Activated CD8-positive, alpha-beta memory T cell treated with anti-CD3 and anti-CD28 coated beads, Interleukin-2, amount 50 U/mL, for 48 hours (primary cell): Measurements from ENCODE around the gene SNTG2.

Experiments
- DNase-seq: peaks from one replicate; pipeline ENCODE4 v3.0.0-alpha.2; 2020

SNTG2 gene

DNA sequence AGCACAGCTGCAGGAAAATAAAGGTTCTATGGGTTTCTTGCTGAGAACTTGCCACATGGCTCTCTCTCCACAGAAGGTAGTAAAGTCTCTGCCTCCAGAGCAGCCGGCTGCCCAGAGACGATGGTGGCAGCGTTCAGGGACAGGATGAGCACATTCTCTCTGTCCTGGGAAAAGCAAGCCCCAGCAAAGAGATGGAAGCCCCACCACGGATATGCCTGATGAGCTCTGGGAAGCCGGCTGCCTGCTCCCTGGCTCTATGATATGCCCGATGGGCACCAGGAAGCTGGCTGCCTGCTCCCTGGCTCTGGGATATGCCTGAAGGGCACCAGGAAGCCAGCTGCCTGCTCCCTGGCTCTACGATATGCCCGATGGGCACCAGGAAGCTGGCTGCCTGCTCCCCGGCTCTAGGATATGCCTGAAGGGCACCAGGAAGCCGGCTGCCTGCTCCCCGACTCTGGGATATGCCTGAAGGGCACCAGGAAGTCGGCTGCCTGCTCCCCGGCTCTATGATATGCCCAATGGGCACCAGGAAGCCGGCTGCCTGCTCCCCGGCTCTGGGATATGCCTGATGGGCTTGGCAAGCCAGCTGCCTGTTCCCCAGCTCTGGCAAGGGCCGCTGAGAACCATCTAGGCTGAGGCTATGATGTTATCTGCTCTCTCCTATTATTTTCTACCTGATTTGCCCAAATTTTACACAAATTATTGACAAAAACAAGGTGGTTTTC lies 21.5 kb upstream of the SNTG2 start:
- DNase-seq = no peak

DNA sequence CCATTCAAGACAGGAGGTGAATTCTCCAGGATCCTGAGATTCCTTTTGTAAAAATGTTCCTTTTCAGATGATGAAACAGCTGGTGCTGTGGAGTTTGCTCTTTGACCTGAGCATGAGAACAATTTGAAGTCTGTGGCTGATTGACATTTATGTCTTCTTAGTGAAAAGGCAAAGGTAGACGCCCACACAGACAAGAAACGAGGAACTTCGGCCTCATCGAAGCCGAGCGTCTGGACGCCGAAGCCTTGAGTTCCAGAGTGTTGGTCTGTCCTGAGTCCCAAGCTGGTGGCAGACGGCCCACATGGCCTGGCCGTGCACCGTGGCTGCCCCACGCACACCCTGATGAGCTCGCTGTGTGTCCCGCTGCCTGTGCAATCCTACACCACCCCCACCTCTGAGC lies 20.7 kb upstream of the SNTG2 start:
- DNase-seq = no peak

DNA sequence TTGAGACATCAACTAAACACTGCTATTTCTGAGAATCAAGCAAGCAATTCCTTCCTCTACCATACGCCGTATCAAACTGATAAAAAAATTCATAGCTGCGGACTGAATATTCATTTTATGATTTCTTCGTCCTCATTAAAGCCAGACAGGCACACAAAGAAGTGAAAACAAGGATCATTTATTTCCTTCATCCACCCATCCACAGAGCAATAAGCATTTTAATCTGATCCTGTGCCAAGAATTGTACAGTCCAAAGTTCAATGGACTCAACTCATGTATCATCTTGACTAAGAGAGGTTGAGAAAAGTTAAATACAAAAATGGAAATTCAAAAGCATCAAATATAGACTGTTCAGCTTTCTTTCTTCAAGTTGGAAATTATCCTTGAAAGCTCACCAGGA lies 19.7 kb upstream of the SNTG2 start:
- DNase-seq = no peak

GRCh38 chr2:932320-933115 lies 18.1 kb upstream of the SNTG2 start:
- no peak for DNase-seq

DNA sequence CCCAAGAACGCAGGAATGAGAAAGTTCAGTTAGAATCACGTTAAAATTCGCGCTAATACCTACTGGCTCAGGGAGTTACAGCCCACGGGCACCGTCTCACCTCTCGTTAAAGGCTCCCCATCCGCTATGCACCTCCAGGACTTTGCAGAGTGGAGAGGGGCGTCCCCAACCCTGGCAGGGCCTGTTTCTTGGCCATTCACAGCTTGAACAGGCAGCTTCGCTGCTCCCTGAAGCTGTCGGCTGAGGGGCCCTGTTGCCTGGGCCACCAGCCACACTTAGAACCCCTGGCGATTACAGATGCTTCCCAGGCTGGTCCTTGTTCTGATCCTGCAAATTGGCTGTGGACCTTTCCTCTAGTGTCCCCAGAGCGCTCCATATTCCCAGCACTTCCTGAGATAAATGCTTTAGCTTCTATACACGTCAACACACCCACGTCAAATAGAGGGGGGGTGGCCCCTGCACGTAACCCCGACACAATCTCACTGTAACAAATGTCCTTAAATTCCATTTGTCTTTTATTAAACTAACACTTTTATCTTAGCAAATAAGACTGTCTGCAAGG lies 16.8 kb upstream of the SNTG2 start:
- no peak for DNase-seq

DNA sequence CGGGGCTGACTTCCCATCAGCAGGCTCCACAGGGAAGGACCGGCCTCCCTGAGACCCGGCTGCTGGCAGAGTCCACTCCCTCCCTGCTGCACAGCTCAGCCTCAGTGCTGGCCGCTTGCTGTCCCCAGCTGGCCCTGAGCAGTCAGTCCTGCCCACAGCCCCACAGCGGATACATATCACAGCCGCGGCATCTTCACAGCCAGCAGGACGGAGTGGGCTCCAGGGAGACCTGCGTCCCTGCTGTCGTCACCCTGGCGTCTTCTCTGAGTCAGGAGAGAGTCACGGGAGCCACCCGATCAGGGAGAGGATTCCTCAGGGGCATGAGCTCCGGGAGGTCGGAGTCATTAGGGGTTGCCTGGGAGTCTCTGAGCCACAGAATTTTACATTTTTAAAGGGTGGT lies 13.1 kb upstream of the SNTG2 start:
- DNase-seq = no peak

DNA sequence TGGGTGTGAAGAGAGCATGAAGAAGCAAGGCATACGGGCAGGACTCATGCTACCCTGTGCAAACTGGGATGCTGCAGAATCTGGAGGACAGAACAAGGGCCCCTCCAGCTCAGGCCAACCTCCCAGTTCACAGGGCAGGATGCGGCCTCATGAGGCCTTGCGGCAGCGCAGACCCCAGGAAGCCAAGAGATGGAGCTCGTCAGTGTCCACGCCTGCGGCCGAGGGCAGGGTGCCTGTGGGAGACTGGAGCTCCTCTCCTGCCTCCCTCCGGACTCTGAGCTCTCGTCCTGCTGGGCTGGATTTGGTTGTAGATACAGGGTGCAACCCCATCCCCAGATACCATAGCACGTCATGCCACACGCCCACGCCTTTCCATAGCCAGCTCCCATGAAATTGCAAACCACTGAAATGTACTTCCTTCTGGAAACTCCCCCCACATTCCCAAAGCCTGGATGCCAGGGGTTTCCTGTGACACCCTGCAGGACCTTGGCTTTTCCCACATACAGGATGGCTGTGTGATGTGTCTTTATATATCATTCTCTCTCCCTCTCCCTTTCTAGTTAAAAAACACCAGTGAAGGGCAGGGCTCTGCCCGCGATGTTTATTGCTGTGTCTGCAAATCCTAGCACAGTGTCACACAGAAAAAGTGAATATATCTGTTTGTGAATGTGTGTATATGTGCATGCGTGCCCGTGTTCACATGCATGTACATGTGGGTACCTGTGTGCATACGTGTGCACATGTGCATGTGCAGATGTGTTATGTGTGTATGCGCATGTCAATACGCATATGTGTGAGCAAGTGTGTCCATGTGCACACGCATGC lies 12.3 kb upstream of the SNTG2 start:
- no peak for DNase-seq

DNA sequence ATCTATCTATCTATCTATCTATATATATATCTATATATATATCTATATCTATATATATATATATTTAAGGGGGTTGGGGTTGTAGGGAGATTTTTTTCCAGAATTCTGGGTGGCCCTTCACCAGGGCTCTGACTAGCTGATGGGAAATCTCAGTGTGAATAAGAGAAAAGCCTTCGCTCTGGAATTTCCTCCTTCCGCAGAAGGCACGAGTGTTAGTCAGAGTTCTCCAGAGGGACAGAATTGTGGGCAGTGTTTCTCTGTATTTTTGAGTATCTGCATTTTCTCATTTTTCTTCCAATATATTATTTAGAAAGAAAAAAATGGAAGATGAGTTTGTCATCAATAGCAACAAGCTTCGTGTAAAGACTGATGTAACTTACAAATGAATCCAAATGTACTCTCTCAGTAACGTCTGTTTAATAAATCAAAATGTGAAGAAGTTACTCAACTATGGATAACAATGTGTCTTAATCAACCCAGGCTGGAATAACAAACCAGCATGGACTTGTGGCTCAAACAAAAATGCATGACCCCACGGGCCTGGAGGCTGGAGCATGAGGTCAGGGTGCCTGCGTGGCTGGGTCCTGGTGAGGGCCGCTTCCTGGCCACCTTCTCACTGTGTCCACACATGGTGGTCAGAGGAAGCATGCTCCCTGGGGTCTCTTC lies 10.6 kb upstream of the SNTG2 start:
- DNase-seq = no peak

GRCh38 chr2:941871-942270 lies 8.8 kb upstream of the SNTG2 start:
- DNase-seq = no peak

- no peak for DNase-seq
Observed at GRCh38 chr2:942775-943460, 7.7 kb upstream of the SNTG2 start.

GRCh38 chr2:943461-943797 lies 7.2 kb upstream of the SNTG2 start:
- no peak for DNase-seq

DNA sequence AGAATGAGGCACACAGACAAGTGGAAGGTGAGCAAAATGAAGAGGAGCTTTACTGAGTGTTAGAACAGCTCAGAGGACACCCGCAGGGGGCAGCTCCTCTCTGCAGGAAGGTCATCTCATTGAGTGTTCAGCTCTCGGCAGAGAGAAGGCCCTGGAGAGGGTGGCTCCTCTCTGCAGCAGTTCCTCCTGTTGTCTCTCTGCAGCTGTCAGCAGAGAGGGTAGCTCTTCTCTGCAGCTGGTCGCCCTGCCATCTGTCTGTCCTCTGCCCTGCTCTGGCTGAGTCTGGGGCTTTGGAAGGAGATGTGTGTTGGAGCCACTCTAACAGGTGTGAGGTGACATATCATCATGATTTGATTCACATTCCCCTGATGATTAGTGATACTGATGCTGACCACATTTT lies 6.8 kb upstream of the SNTG2 start:
- no peak for DNase-seq

- no peak for DNase-seq
Observed at GRCh38 chr2:944693-945092, 6.0 kb upstream of the SNTG2 start.

- no peak for DNase-seq
Observed at GRCh38 chr2:945104-945503, 5.5 kb upstream of the SNTG2 start.

DNA sequence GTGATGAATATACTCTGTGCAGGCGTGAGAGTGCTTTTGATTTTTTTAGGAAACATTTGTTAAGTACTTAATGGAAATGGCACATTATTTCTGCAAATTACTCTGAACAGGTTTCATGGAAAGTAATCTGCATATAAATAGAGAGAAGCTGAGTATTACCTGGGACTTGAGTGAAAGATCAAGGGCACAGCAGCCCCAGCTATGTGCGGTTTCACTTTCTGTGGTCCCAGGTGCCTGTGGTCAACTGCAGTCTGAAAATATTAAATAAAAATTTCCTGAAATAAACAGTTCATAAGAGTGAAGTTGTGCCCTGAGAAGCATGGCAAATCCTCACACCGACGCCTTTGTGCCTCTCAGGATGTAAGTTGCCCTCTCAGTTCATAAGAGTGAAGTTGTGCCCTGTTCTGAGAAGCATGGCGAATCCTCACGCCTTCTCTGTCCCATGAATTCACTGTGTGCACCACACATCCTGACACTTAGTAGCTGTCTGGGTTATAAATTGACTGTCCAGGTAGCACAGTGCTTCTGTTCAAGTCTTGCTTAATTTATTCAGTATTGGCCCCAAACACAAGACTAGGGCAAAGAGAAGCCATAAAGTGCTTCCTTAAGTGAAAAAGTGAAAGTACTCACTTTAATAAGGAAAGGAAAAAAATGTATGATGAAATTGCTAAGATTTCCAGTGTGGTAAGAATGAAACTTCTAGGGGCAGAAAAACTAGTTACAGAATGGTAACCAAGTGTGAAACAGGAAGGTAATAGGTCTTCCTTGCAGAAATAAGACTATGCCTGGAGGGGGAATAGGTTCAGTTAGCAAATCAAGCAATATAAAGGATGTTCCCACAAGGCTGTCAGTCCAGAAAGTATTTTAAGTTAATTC lies 4.3 kb upstream of the SNTG2 start:
- no peak for DNase-seq

- DNase-seq = no peak
Observed at GRCh38 chr2:949384-950079, 1.1 kb upstream of the SNTG2 start.

- DNase-seq = no peak
Observed at GRCh38 chr2:951224-952006, 766 bp downstream of the SNTG2 start.

- no peak for DNase-seq
Observed at GRCh38 chr2:953408-953807, 2.8 kb downstream of the SNTG2 start.

- DNase-seq = no peak
Observed at GRCh38 chr2:953975-954686, 3.5 kb downstream of the SNTG2 start.
